GM18499 (cell line): ENCODE data around the gene PTPN4.

Experiments used
- ATAC-seq: cut with Tn5 transposase; IDR thresholded peaks from one replicate; pipeline ENCODE4 v1.9.1; 2021; ENCODE audit warnings: moderate number of reproducible peaks; ENCODE audit not compliant: insufficient read depth, unreplicated experiment

Gene PTPN4

DNA sequence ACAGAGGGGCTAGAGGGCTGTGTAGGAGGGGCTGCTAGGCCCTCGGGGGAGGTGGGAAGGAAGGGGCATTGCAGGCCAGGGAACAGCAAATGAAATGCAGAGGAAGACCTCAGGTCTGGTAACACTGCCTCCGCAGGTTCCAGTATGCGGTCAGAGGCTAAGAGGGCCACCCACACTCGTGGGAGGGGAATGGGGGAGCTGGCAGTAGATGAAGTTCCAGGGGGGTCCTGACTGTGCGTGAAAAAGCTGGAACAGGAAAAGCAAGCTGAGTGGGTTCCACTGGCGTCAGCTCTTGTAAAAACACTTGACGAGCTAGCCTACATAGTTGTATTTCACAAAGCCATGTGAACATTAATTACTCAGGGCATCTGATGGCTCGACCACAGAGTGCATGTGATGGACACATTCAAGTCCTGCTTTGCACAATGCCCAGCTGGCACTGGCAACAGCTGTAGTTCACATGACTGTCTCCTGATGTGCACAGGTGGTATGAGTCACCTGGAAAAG lies 29.0 kb upstream of the PTPN4 start:
- ATAC-seq = no peak

DNA sequence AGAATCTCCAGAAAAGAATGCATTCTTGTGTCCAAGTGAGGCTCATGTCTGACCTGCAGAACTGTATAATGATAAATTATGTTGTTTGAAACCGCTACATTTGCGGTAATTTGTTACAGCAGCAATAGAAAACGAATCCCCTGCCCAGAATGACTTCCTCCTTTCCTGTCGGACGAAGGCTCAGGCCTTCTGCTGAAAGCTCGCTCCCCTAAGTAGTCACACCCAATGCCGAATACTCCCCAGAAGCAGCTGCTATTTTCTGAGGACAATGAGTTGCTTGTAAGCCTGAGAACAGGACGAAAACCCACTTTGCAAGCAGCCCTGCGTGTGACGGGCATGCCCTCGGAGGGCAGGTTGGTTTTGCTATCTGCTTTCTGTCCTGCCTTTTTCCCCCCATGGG lies 27.7 kb upstream of the PTPN4 start:
- ATAC-seq = no peak

DNA sequence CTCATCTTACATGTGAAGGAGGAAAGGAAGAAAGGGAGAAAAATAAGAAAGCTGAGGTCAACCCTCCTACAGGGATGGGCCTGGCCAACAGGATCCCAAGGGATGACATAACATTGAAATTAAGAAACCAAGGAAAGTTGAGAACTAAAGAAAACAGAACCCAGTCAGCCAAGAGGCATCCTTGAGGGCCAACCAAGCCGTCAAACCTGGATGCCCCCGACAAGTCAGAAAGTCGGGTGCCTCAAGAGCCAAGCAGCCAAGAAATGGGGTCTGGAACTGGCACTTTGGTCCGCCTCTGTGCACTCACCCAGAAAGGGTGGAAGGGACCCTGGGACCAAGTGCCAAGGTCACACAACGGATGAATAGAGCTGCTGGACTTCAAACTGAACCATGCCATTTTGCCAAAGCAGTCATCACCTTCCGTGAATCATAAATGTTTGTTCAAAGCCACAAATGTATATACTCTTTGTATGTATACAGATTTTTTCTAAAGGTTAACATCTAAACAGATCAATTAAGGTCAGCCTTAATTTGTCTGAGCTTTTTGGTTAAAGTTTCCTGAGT lies 27.0 kb upstream of the PTPN4 start:
- ATAC-seq = no peak

DNA sequence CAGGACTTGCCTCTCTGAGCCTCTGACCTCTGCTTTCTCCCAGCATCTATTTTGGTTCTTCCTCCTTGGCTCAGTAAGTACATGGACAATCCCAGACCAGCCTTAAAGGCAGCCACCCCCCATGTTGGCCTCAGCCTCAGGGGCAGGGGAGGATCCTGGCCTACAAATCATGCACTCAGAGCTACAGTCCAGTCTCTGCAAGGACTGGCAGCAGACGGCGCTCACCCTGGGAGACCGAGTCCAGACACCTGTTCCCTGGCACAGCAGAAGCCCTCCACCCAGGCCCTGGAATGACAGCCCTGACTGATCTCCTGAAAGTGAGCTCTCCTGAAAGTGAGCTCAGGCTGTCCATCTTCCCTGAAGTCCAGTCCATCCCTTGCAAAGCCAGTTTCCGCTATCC lies 25.7 kb upstream of the PTPN4 start:
- no peak for ATAC-seq

DNA sequence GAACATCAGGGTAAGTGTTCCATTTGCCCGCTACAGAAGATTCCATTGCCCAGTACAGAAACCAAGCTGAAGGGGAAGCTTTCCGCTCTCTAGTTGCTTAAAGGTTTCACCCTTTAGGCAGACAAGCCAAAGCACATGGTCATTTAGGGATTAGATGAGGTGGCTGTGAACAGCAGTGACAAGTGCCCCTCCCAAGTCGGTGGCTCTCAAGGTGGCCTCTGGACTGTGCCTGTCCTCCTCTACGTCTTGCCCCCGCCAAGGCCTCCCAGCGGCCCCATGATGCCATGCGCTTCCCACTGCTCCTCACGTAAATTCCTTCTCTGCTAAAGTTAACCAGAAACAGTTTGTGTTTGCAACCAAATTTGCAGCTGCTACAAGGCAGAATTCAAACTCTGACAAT lies 24.2 kb upstream of the PTPN4 start:
- no peak for ATAC-seq

DNA sequence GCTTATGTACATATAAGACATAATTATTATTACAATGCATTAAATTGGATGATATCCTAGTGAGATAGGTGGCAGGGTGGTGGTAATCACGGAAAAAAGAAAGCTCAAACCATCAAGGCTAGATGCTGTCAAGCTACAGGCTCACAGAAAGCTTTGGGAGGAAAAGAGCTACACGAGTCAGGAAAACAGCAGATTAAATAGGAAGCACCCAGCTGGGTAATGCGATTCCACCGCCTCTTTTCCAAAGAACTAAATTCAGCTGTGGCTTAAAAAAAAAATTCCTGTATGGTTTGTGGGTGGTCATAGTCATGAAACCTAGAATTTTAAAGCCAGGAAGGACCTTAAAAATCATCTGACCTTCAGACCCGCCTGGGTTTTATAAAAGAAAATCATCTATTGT lies 23.7 kb upstream of the PTPN4 start:
- no peak for ATAC-seq

DNA sequence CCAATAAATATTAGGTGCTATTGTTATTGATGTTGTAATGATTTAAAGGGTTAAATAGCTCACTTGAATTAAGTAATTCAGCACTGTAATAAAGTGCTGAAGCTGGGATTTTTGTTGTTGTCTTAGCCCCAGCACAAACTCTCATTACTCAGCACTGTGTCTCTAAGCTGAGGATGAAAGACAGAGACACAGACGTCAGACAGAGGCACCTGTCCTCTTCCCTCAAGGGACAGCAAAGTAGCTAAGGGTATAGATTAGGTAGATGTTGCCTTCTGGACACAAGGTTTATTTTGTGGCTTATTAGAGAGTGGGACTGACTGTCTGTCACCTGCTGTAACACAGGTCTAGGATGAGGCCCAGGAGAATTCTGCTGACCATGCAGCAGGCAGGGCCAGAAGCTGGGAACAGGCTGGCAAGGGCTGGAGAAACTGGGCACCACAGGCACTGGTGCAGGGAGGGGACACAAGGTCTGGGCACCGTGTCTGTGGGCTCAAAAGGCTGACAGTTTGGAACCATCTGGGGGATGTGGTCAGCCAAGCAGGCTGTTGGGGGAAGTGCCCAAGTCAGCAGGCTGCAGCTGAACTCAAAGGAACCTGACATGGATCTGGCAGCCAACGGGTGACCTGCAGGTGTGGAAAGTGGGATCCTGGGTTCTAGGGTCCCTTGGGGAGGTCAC lies 20.0 kb upstream of the PTPN4 start:
- ATAC-seq = no peak

DNA sequence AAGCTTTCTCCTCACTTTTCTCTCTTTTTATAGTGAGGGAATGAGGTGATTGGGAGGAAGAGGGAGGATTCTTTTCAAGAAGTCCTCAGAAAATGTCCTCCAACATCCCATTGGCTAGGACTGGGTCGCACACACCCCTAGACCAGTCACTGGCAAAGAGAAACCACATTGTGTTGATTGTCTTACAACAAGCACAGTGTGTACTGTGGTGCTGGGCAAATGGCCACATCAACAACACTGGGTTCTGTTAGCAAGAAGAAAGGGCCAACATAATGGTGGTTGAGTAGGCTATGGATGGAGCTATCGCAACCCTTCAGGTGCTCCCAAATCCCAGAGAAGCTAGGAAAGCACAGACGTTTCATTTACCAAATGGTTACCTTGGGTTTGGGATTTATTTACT lies 18.7 kb upstream of the PTPN4 start:
- no peak for ATAC-seq

DNA sequence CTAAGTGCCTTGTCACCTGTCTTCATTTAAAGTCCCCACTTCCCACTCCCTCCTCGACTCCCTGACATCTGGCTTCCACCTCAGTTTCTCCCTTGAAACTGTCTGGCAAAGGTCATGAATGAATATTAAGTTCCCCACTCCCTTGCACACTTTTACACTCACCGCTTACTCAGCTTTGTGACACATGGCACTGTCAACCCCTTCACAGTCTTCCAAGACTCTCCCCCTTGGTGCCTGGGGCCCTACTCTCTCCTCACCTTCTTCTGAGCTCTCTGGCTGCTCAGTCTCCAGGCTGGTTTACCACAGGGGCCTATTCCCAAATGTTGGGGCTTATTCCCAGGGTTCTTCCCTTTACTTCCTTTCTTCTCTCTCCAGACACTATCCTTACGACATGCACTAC lies 17.9 kb upstream of the PTPN4 start:
- no peak for ATAC-seq

DNA sequence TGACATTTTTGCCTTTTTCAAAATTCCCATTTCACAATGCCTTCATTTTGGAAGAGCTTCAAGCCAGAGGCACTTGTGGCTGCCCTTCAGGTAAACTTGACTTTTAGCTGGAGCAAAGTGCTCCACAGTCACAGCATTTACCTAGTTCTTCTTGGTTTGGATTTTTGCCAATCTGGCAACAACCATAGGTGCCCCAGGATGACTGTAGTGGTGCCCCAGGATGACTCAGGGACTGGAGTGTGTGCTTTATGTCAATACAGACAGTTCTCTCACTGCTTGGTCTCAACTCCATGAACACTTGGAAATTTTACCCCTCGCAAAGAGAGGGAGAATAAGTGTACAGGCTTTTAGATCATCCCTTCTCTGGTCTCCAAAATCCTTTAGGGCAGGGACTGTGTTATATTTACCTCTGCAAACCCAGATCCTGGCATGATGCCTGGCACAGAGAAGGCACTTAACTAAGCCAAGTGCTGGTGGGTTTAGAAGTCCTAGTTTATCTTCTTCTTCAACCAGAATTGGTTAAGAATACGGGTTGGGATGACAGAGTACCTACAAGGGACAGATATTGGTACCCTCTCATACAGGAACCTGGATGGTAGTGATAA lies 15.3 kb upstream of the PTPN4 start:
- ATAC-seq = no peak

DNA sequence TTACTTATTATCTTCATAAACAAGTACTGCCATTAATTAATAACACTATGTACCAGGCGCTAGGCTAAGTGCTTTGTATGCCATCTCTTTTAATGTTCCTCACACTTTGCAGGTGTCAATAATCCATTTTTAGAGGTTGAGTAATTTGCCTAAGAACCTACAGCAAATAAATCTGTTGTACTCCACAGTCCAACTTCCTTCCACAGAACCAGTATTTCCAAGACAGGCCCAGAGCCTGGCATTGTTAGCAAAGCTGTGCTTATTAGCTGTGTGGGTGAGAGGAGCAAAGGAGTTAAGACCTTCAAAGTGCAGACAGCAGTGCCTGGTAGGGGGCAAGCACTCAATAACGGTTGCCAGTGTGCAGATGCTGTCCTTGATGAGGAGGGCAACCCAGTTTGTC lies 14.2 kb upstream of the PTPN4 start:
- no peak for ATAC-seq

DNA sequence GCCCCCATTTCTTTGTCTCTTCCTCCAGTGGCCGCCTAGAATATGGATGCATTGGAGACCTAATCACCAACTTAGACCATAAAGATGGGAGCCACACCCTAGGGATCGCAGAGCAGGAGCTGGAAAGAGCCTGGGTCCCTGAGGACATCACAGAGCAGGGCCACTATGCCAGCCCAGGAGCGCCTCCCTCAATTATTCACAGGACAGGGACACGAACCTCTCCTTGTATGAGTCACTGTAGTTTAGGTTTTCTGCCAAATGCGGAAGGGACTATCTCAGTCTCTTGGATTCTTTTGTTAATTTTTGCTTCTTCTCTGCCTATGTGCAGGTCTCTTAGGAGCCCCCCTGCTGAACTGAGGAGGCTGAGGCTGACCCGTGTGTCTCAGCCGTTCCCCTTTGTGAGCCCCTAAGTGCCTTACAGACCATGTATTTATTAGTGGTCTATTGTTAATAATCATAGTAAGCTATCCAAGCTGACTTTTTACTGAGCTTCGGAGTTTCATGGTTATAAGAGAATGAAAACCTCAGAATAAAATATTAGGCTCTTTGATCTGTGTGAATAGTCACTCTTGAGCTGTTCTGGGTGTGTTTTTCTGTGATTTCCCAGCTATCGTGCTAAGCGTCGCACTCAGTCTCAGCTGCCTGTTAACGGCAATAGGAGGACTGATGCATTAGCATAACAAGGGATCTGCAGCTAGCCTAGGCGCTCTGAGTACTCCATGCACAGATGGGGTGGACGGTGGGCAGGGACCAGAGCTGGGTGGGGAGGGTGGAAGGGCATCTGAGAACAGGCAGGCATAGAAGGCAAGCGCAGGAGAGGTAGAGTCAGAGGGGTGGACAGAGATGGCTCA lies 12.7 kb upstream of the PTPN4 start:
- ATAC-seq = no peak

DNA sequence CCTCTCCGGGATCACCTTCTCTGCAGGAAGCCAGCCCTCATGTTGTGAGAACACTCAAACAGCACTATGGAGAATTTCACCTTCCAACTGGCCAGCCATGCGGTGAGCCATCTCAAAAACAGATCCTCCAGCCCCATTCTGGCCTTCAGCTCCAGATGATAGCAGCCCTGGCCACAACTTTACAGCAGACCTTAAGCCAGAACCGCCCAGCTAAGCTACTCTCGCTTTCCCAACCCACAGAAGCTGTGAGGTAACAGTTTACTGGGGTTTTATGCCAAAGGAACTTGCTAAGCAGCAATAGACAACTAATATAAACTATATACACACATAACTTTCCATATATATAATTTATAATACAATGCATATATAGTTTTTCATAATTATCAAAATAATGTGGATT lies 11.6 kb upstream of the PTPN4 start:
- no peak for ATAC-seq

DNA sequence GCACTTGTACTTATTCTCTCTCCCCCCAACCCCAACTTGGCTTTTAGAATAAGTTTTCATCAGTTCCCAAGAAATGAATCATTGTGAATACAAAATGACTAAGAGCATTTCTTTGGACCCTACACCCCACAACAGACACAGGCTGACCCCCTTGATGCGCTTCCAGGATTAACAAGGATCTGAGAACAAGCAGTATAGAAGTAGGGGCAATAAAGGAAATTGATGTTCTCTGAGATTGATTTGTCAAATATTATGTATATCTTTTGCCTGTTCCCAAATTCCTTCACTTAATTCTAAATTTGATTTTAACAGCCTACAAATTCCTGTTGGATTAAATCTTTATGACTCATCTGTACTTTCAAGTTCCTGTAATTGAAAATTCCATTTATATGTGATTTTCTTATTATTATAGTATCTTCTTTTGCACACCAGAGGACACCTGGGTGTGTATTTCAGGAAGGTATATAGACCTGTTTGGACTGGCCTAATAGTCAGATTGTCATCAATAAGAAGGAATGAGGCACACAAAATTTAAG lies 10.2 kb upstream of the PTPN4 start:
- ATAC-seq = no peak

DNA sequence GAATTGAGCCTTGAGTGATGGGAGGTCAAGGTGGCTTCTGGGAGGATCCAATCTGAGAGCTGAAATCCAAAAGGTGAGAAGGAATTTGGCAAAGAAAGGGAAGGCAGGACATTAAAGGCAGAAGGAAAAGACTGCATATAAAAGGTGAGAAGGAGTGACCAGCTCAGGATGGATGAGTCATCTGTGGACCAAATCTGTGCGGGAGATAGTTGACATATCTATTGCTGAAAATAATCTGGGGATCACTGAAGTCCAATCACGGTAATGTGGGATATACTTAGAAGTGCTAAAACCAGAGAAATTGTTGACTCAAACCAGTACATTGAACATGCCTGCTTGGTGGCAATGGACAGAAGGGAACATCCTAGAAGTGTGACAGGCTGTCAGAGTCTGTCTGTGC lies 8.0 kb upstream of the PTPN4 start:
- ATAC-seq = no peak

DNA sequence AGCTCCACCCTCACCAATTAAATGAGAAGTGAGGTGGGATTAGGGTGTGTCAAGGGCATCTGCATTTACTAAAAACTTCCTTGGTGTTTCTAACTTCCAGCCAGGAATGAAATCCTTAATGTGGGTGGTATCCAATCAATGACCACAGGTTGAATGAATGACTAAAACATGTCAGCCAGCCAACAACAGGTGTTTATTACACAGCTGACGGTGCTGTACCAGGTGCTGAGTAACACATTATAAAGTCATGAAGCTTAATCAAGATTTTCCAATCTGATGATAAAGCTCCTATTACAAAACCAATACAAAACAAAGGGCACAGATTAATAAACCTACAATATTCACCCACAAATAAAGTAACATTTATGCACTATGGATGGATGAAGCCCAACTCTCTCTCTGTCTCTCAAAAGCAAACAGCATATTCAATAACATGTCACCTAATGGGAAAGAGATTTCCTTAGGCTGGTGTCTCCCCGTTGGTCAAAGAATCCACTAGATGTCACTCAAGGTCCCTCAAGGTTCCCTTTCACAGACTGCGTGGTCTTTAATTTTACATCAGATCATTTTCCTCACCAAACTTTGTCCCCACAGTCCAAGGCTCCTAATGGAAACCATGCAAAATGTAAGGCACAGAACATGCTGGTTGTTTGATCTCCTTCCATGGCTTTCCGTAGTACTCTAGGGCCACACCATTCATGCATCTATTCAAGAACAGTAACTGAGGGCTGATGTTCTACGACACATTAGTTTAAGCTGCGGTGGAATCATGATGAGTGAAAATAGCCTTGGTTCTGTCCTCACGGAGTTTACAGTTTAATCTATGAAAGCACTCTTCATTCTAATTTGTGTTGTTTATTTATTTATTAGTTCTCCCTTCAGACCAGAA lies 6.4 kb upstream of the PTPN4 start:
- ATAC-seq = no peak

DNA sequence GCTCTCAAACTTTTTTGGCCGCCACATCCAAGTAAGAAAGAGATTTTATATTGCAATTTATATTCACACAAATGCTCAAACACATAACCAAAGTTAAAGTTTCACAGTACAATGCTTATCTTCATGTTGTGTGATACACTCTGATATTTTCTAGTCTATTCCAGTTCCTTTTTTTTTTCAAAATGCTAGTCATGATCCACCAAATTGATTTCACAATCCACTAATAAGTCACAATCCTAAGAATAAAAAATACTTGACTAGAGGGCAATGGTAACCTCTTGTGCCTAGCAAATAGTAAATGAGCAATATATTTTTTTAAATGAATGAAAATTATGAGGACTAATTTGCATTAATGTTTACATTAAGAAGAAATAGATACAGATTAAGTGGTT lies 5.8 kb upstream of the PTPN4 start:
- no peak for ATAC-seq

DNA sequence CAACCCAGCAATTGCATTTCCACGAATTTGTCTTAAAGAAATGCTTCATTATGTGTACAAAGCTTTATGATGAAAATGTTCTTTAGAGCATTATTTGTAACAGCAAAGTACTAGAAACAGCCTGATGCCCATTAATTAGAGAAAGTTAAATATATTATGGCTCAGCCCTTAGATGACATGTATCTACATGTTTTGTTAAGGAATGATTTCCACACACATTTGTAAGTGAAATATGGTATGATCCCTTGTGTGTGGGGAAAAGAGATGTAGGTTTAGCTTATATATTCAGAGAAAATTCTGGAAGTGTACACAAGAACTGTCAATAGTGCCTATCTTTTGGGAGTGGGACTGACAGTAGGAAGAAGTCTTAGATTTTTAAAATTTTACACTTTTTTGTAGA lies 3.8 kb upstream of the PTPN4 start:
- ATAC-seq = no peak

DNA sequence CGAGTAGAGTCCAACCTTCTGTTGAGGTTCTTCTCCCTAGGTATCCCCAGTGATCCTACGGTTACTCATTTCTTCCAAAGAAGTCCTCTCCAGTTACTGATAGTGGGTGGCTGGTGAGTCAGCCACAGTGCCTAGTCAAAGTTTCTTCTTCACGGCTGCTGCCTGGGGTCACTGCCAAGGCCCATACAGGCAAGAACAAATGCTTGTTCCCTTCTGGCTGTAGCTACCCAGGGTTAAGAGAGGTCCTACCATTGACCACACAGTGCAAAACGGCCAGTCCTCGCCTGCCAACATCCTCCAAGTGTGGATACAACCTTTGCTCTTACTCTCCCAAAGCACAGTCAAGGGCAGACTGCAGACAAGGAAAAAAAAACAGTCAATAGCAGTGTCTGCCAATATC lies 2.9 kb upstream of the PTPN4 start:
- no peak for ATAC-seq

DNA sequence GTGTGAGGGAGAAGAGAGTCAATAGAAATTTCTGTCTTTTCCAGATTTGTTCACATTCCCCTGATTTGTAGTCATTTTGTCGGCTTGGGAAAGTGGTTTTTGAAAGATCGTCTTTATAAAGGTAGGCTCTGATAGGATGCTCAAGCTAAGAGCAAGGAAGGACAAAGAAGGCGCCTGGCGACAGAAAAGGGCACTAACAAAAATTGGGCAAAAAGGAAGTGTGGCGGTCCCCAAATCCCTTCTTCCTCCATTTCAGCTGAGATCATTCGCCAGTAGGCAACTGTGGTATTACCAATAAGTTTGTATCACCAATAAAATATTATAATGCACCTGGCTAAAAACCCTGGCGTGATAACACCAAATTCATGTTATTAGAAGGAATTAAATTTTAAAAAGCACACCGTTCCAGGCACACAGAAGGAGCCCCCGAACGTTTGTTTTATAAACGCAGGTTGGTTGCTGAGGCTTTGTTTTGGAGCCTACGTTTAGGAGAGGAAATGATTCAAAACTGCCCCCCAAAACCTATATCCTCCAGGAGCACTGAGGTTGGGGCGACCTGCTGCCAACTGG lies 756 bp upstream of the PTPN4 start:
- ATAC-seq = no peak
